ENCODE results near the gene POLR3E.

Gene POLR3E

DNA sequence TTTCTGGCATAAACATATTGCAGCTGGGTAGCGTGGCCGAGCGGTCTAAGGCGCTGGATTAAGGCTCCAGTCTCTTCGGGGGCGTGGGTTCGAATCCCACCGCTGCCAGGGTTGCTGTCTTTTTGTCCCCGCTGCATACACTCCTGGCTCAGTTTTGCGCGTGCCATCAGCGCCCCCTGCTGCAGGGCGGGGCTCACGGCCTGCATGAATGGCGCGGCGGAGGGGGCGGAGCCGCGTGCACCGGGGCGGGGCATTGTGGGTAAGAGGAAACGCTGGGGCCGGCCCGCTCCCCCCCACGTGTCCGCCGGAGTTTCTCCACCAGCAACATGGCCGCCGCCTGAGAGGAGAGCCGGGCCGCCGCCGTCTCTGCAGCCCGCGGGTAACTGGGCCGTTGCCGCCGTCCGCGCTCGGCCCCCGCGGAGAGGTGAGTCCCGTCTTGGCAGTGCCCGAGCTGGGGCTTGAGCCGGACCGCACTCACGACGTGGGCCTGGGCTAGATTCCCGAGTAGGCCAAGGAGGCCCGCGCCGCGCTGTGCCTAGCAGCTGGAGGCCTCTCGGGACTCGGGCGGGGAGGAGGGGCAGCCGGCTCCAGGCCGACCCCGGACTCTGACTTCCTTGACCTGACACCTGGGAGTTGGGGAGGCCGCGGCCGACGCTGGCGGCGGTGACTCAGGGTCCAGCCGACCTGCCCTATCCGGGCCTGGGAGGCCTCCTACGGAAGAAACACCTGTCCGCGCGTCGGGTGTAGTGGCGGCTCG is at the start of gene POLR3E:
TSS of gene POLR3E (plus strand) at position 296 of the 757 bp plus-strand sequence. CDS start 5,560 bp downstream, outside the sequence.
- 0 out of 2 replicates have a peak, but pooled peaks have one; percentile 61 for TF ChIP-seq ZFX (IDR thresholded peaks at IDR 0.05; ENCODE audit: borderline replicate concordance)
- TF ChIP-seq CTCF (IDR thresholded peaks at IDR 0.05): peak; percentile 87
- peak within 1 kb of the TSS; percentile 96 for H3K27ac ChIP-seq

DNA sequence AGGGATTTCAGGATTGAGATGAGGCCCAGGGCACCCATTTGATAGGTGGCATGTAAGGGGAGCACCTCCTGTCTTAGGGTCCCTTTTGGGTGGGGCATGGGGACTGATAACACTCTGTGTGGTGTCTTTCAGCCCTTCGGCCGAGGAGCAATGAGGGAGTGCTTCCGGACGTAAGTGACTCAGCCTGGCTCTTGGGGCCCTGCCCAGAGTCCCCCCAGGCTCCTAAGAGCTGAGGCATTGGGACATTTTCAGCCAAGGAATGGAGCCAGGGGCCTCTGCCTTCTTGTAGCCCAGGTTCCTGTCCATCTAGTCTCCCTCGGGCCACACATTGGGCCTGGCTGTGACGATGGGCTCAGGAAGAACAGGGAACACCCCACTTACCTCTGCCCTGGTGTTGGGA is 46.7 kb upstream of the POLR3E start:
- H3K27ac ChIP-seq: no peak overlapping the region
- TF ChIP-seq CTCF (IDR thresholded peaks at IDR 0.05) (no peak), ZFX (IDR thresholded peaks at IDR 0.05; ENCODE audit: borderline replicate concordance) (no peak)

DNA sequence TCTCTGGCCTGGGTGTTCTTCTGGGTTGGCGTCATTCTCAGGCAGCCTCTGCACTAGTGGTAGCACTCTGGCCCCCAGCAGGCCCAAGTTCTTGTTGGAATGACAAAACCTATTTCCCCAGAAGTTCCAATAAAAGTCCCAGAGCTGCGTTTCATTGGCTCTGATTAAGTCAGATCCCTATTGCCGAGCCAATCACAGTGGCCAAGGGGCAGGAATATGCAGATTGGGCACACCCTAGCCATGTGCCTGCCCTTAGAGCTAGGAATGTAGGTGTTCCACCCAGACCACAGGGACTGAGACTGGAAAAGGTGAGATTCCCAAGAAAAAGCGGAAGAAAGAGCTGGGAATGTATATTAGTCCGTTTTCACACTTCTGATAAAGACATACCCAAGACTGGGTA is 44.9 kb upstream of the POLR3E start:
- no peak overlapping the region for H3K27ac ChIP-seq
- TF ChIP-seq CTCF (IDR thresholded peaks at IDR 0.05) (no peak), ZFX (IDR thresholded peaks at IDR 0.05; ENCODE audit: borderline replicate concordance) (no peak)

DNA sequence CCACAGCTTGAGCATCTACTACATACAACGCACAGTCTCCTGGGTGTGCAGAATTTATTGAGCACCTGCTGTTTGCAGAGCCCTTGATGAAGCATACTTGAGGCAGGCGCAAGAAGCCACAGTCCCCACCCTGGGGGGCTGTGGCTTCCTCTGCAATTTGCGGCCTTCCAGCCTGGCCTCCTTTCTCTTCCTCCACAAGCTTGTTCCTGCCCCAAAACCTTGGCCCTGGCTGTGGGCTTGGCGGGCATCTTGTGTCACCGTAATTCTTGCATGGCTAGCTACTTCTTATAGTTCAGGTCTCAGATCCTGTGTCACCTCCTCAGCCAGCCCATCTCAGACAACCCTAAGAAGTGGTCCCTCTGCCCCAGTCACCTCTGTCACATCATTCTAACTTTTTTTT is 43.9 kb upstream of the POLR3E start:
- no peak overlapping the region for H3K27ac ChIP-seq
- TF ChIP-seq CTCF (IDR thresholded peaks at IDR 0.05) (no peak), ZFX (IDR thresholded peaks at IDR 0.05; ENCODE audit: borderline replicate concordance) (no peak)

DNA sequence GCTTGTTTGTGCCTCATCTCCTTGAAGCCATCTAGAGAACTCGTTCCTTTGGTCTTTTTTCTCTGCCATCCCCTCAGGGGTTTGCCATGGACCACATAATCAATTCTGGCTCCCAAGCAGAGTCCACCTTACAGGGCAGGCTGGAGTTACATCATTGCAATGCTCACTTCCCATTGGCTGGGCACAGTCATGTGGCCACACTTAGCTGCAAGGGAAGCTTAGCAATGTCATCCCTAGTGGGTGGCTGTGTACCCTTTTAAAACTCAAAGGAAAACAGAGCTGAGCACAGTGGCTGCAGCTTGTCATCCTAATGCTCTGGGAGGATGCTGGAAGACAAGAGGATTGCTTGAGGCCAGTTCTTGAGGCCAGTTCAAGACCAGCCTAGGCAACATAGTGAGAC is 41.9 kb upstream of the POLR3E start:
- no peak overlapping the region for H3K27ac ChIP-seq
- TF ChIP-seq ZFX (IDR thresholded peaks at IDR 0.05; ENCODE audit: borderline replicate concordance) (no peak), CTCF (IDR thresholded peaks at IDR 0.05) (no peak)

DNA sequence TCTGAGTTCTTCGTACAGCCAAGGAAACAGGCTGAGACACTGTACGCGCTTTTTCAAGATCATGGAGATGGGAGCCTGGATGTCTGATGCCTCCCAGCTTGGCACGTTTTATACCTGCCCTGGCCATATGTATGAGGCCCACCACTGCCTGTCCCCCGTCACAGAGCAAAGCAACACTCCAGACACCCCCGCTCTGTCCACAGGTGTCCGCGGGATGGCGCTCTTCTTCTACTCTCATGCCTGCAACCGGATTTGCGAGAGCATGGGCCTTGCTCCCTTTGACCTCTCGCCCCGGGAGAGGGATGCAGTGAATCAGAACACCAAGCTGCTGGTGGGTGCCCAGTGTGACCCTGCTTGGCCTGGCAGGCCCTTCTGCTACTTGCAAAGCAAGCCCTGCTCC is 39.8 kb upstream of the POLR3E start:
- TF ChIP-seq ZFX (IDR thresholded peaks at IDR 0.05; ENCODE audit: borderline replicate concordance): no peak
- TF ChIP-seq CTCF (IDR thresholded peaks at IDR 0.05): no peak

GRCh38 chr16:22260490-22260889 is 36.7 kb upstream of the POLR3E start:
- TF ChIP-seq ZFX (IDR thresholded peaks at IDR 0.05; ENCODE audit: borderline replicate concordance): no peak
- TF ChIP-seq CTCF (IDR thresholded peaks at IDR 0.05): no peak
- no peak overlapping the region for H3K27ac ChIP-seq

More for the DNA sequence above, 39.8 kb upstream of the POLR3E start:
- H3K27ac ChIP-seq: no peak overlapping the region

All from 22Rv1 (cell line).